Suprapubic skin (tissue), 3 donors: Measurements from ENCODE around the gene DEK.
"Not testable (repeated sequence)": the region's sequence is repeated elsewhere in the genome, so short reads cannot be mapped to it uniquely, and the experiment has no call there.

Experiments
- CTCF ChIP-seq, 2 donors: fragments of 200-600 bp in 1 of 2; fragments of 450-650 bp in 1 of 2; sonication (generic) in 1 of 2; IDR thresholded peaks; one replicate each; pipeline ENCODE4 v1.5.1; 2016 to 2019; ENCODE audit warnings: antibody characterized with exemption in 2 of 2, mild to moderate bottlenecking in 1 of 2, moderate library complexity in 1 of 2
- EP300 ChIP-seq: sonication (generic); formaldehyde crosslinking; IDR thresholded peaks from one replicate; pipeline ENCODE4 v1.6.1; 2017; ENCODE audit warnings: antibody characterized with exemption

- not testable (repeated sequence) for TF ChIP-seq EP300; CTCF (IDR thresholded peaks at IDR 0.05)
These were observed 35.7 kb downstream of the DEK start for GRCh38 chr6:18228590-18228989.
